Subcutaneous adipose tissue (tissue), 4 donors: Measurements from ENCODE around the gene MOV10. TPM values are rescaled to one million over a fixed set of nuclear protein-coding genes. Genes with fewer than 3 reads are reported as not detected.

Experiments used
- CTCF ChIP-seq: fragments of 450-650 bp; IDR thresholded peaks from one replicate; pipeline ENCODE4 v1.5.1; 2016; ENCODE audit warnings: low read depth, mild to moderate bottlenecking, control low read depth, antibody characterized with exemption, moderate library complexity
- total RNA-seq, 4 donors: library from RNA; depleted of rRNA; stranded (reverse); fragments of >200 nt; gene quantifications; one replicate each; pipeline ENCODE4 v1.1.0, GENCODE V29; 2016

MOV10 gene
- total RNA-seq, result 10 to 100 TPM; 11.6 to 51.6 (median 21.7) TPM

- TF ChIP-seq CTCF, result no peak
These were observed at the start of gene MOV10 for GRCh38 chr1:112674440-112674985. MOV10 (plus strand) TSS chr1:112674659; CDS start chr1:112674913, 254 bp downstream.

- no peak for TF ChIP-seq CTCF
These were observed 48.8 kb upstream of the MOV10 start for GRCh38 chr1:112625696-112626095.

- TF ChIP-seq CTCF, result no peak
These were observed 48.3 kb upstream of the MOV10 start for GRCh38 chr1:112626193-112626592.

GRCh38 chr1:112626887-112627286, 47.6 kb upstream of the MOV10 start:
- TF ChIP-seq CTCF, result no peak

GRCh38 chr1:112628516-112628915, 45.9 kb upstream of the MOV10 start:
- TF ChIP-seq CTCF, result no peak

- TF ChIP-seq CTCF, result no peak
These were observed 45.2 kb upstream of the MOV10 start for GRCh38 chr1:112629256-112629655.

DNA sequence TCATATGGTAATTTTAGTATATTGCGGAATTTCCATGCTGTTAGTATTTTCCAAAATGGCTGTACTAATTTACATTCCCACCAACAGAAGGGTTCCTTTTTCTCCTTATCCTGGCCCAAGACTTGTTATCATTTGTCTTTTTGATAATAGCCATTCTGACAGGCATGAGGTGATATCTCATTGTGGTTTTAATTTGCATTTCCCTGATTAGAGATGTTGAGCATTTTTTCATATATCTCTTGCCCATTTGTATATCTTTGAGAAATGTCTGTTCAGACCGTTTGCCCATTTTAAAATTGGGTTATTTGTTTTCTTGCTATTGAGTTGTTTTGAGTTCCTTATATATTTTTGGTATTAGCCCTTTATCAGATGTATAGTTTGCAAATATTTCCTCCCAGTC, 40.8 kb upstream of the MOV10 start:
- TF ChIP-seq CTCF, result no peak
